Mononuclear cell (primary cell): ENCODE results near the gene EVPLL. TPM values are rescaled to one million over a fixed set of nuclear protein-coding genes. Genes with fewer than 3 reads are reported as not detected.

Experiments used
- total RNA-seq: library from RNA; depleted of rRNA; stranded (reverse); fragments of >200 nt; gene quantifications from one replicate; pipeline ENCODE4 v1.2.3, GENCODE V29; 2012

The EVPLL gene
- total RNA-seq, 1 donor, result not detected

Other genes starting within 250 kb of the EVPLL start
- gene ALKBH5, start 193.9 kb upstream of the EVPLL start, total RNA-seq, result 97.9 TPM
- 8.6 TPM for gene LLGL1, start 152.1 kb upstream of the EVPLL start, total RNA-seq
- 122 TPM for gene FLII, start 119.0 kb upstream of the EVPLL start, total RNA-seq
- gene MIEF2, start 117.1 kb upstream of the EVPLL start, total RNA-seq, result 5.9 TPM
- gene TOP3A, start 62.8 kb upstream of the EVPLL start, total RNA-seq, result 33.0 TPM
- gene SMCR8, start 62.5 kb upstream of the EVPLL start, total RNA-seq, result 55.6 TPM
- 3.1 TPM for gene SHMT1, start 14.2 kb upstream of the EVPLL start, total RNA-seq
- 0.63 TPM for gene LGALS9C, start 99.0 kb downstream of the EVPLL start, total RNA-seq